SK-N-SH treated with all-trans-retinoic acid at 6 μM for 48 hours (cell line): ENCODE data around the gene DST.

Source experiments
- ARNTL ChIP-seq: fragments of 450-650 bp; formaldehyde crosslinking; IDR thresholded peaks from 2 replicates; pipeline ENCODE4 v1.5.0; 2020; ENCODE audit warnings: low read depth, mild to moderate bottlenecking, moderate library complexity, borderline replicate concordance
- CSDC2 ChIP-seq: fragments of 250-450 bp; sonication (Bioruptor Pico); IDR thresholded peaks from 2 replicates; pipeline ENCODE4 v1.5.0; 2020; ENCODE audit warnings: mild to moderate bottlenecking, moderate library complexity
- GLIS3 ChIP-seq: fragments of 250-450 bp; sonication (Bioruptor Pico); IDR thresholded peaks from 2 replicates; pipeline ENCODE4 v1.5.0; 2020; ENCODE audit warnings: mild to moderate bottlenecking, moderate library complexity
- PPARA ChIP-seq: fragments of 250-450 bp; sonication (Bioruptor Pico); IDR thresholded peaks from 2 replicates; pipeline ENCODE4 v1.5.0; 2020; ENCODE audit warnings: mild to moderate bottlenecking, borderline replicate concordance
- ZFP3 ChIP-seq: fragments of 250-450 bp; sonication (Bioruptor Pico); IDR thresholded peaks from 2 replicates; pipeline ENCODE4 v1.5.0; 2020; ENCODE audit warnings: mild to moderate bottlenecking, moderate library complexity
- ZFP30 ChIP-seq: fragments of 450-650 bp; formaldehyde crosslinking; IDR thresholded peaks from 2 replicates; pipeline ENCODE4 v1.5.0; 2022; ENCODE audit warnings: mild to moderate bottlenecking, moderate library complexity
- TF ChIP-seq, protein P1 (sequence below): fragments of 250-450 bp; sonication (Bioruptor Pico); IDR thresholded peaks from 2 replicates; pipeline ENCODE4 v1.8.0; 2020; ENCODE audit warnings: mild to moderate bottlenecking, moderate library complexity, borderline replicate concordance
- TF ChIP-seq, protein P2 (sequence below): fragments of 250-450 bp; sonication (Bioruptor Pico); IDR thresholded peaks from 2 replicates; pipeline ENCODE4 v1.5.1; 2020; ENCODE audit warnings: low read depth, mild to moderate bottlenecking, moderate library complexity
- TF ChIP-seq, protein P3 (sequence below): fragments of 250-450 bp; sonication (Bioruptor Pico); IDR thresholded peaks from 2 replicates; pipeline ENCODE4 v1.5.1; 2021; ENCODE audit warnings: mild to moderate bottlenecking, moderate library complexity
- TF ChIP-seq, protein P4 (sequence below): fragments of 250-450 bp; sonication (Bioruptor Pico); IDR thresholded peaks from 2 replicates; pipeline ENCODE4 v1.8.0; 2021; ENCODE audit warnings: low read depth, mild to moderate bottlenecking, moderate library complexity, borderline replicate concordance

DNA sequence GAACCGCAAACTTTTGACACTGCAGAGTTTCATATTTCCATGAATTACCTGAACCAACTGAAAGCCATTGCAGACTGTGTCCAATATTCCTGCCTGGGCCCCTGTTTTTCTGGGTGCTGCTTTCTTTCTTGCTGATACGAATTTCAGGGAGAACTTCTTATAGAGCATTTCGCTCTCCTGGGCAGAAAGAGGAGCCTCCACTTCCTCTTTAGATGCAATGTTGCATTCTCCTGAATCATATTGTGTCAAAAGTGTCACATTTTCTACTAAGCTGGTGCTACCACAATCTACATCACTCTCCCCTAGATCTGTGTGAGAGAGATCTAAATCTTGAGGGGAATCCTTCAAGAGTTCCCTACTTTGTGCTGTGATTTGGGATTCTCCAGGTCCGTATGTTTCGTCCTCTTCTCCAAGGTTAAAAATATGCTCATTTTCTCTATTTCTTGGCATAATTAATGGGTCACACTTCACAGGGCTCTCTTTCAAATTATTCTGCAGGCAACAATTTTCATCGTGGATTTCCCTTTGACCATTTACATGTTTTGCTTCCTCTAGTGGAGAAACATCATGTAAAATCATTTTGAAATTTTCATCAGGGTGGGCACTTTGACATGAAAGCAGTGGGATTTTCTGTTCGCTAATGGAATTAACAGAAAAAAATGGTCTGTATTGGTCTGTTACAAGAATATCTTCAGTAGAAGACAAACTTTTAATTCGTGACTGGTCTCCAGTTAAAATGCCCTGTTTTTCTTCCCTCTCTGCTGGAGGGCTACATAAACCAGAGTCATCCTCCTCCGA lies 102.3 kb downstream of the DST start:
- TF ChIP-seq PPARA (CRISPR knock-in tag) = no peak
- no peak for TF ChIP-seq ZFP3 (CRISPR knock-in tag)
- TF ChIP-seq, protein P1, sequence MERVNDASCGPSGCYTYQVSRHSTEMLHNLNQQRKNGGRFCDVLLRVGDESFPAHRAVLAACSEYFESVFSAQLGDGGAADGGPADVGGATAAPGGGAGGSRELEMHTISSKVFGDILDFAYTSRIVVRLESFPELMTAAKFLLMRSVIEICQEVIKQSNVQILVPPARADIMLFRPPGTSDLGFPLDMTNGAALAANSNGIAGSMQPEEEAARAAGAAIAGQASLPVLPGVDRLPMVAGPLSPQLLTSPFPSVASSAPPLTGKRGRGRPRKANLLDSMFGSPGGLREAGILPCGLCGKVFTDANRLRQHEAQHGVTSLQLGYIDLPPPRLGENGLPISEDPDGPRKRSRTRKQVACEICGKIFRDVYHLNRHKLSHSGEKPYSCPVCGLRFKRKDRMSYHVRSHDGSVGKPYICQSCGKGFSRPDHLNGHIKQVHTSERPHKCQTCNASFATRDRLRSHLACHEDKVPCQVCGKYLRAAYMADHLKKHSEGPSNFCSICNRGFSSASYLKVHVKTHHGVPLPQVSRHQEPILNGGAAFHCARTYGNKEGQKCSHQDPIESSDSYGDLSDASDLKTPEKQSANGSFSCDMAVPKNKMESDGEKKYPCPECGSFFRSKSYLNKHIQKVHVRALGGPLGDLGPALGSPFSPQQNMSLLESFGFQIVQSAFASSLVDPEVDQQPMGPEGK = no peak
- TF ChIP-seq, protein P2, sequence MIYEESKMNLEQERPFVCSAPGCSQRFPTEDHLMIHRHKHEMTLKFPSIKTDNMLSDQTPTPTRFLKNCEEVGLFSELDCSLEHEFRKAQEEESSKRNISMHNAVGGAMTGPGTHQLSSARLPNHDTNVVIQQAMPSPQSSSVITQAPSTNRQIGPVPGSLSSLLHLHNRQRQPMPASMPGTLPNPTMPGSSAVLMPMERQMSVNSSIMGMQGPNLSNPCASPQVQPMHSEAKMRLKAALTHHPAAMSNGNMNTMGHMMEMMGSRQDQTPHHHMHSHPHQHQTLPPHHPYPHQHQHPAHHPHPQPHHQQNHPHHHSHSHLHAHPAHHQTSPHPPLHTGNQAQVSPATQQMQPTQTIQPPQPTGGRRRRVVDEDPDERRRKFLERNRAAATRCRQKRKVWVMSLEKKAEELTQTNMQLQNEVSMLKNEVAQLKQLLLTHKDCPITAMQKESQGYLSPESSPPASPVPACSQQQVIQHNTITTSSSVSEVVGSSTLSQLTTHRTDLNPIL (CRISPR knock-in tag) = no peak
- TF ChIP-seq, protein P3, sequence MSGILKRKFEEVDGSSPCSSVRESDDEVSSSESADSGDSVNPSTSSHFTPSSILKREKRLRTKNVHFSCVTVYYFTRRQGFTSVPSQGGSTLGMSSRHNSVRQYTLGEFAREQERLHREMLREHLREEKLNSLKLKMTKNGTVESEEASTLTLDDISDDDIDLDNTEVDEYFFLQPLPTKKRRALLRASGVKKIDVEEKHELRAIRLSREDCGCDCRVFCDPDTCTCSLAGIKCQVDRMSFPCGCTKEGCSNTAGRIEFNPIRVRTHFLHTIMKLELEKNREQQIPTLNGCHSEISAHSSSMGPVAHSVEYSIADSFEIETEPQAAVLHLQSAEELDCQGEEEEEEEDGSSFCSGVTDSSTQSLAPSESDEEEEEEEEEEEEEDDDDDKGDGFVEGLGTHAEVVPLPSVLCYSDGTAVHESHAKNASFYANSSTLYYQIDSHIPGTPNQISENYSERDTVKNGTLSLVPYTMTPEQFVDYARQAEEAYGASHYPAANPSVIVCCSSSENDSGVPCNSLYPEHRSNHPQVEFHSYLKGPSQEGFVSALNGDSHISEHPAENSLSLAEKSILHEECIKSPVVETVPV (CRISPR knock-in tag) = no peak
- TF ChIP-seq GLIS3 = no peak
- TF ChIP-seq ARNTL (CRISPR knock-in tag) = no peak
- TF ChIP-seq ZFP30 (CRISPR knock-in tag) = no peak
- TF ChIP-seq CSDC2 (CRISPR knock-in tag) = no peak
- TF ChIP-seq, protein P4, sequence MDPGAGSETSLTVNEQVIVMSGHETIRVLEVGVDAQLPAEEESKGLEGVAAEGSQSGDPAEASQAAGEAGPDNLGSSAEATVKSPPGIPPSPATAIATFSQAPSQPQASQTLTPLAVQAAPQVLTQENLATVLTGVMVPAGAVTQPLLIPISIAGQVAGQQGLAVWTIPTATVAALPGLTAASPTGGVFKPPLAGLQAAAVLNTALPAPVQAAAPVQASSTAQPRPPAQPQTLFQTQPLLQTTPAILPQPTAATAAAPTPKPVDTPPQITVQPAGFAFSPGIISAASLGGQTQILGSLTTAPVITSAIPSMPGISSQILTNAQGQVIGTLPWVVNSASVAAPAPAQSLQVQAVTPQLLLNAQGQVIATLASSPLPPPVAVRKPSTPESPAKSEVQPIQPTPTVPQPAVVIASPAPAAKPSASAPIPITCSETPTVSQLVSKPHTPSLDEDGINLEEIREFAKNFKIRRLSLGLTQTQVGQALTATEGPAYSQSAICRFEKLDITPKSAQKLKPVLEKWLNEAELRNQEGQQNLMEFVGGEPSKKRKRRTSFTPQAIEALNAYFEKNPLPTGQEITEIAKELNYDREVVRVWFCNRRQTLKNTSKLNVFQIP (CRISPR knock-in tag) = no peak
